HCT116 (cell line): ENCODE measurements around the gene IFIT3. TPM values are rescaled to one million over a fixed set of nuclear protein-coding genes. Genes with fewer than 3 reads are reported as not detected.

Source experiments
- ATAC-seq: fragments of 200-7000 bp; cut with Tn5 transposase; 2 replicates; pipeline ENCODE4 v1.9.1; 2020; ENCODE audit warnings: mild to moderate bottlenecking, moderate library complexity
- BruUV-seq: library from RNA; stranded (reverse); fragments of 400-500 nt; replicated peaks from 2 replicates; lab custom pipeline; 2021; lab: Mats Ljungman, UMichigan
- CTCF ChIA-PET: fragments of 300-600 bp; sonication (Branson Sonifier 250); formaldehyde crosslinking; loops from one replicate; lab custom pipeline; 2021; ENCODE audit warnings: antibody characterized with exemption; lab: Charles Lee
- POLR2A ChIA-PET: fragments of 300-600, 350-600 bp; sonication (Branson Sonifier 250); formaldehyde crosslinking; loops from one replicate; lab custom pipeline; 2021; ENCODE audit warnings: antibody characterized with exemption; lab: Charles Lee
- RAD21 ChIA-PET, 2 experiments: fragments of 300-600 bp; sonication (Branson Sonifier 250); formaldehyde crosslinking; loops; one replicate each; lab custom pipeline; 2023; ENCODE audit warnings: low total read pairs in 2 of 2; ENCODE audit not compliant: uncharacterized antibody in 2 of 2, unreplicated experiment in 2 of 2, low non-redundant PET in 1 of 2; lab: Charles Lee
- DNase-seq: peaks from one replicate; pipeline ENCODE4 v3.0.0-alpha.2; 2010; ENCODE audit warnings: low read depth, low spot score
- H2AFZ ChIP-seq: fragments of 200-600 bp; shearing (Covaris generic), sonication (generic); 2 replicates; pipeline ENCODE4 v1.6.1; 2017; ENCODE audit warnings: low read depth, mixed run types, mixed read lengths, antibody characterized with exemption, low read length; ENCODE audit not compliant: poor library complexity, severe bottlenecking
- H3K27ac ChIP-seq: 2 replicates; pipeline ENCODE4 v1.5.1; 2012; ENCODE audit warnings: low read depth, low read length
- H3K27me3 ChIP-seq: fragments of 200-600 bp; sonication (generic); 2 replicates; pipeline ENCODE4 v1.6.1; 2016; ENCODE audit warnings: mixed run types, low read length, mixed read lengths; ENCODE audit not compliant: insufficient read depth
- H3K36me3 ChIP-seq, 2 experiments: fragments of 200-500 bp in 1 of 2; fragments of 200-600 bp in 1 of 2; sonication (Bioruptor generic) in 1 of 2; sonication (generic) in 1 of 2; 2 replicates each; pipeline versions ENCODE4 v1.5.1 to v1.6.1; 2014 to 2016; ENCODE audit warnings: low read length in 2 of 2, inconsistent platforms in 1 of 2, mixed read lengths in 1 of 2, mixed run types in 1 of 2; ENCODE audit not compliant: insufficient read depth in 2 of 2, control insufficient read depth in 1 of 2
- H3K4me1 ChIP-seq, 2 experiments: fragments of 200-600 bp in 1 of 2; sonication (generic) in 1 of 2; 2 replicates each; pipeline versions ENCODE4 v1.5.1 to v1.6.1; 2012 to 2017; ENCODE audit warnings: low read length in 2 of 2, inconsistent platforms in 1 of 2, mild to moderate bottlenecking in 1 of 2, mixed read lengths in 1 of 2, mixed run types in 1 of 2, moderate library complexity in 1 of 2; ENCODE audit not compliant: insufficient read depth in 2 of 2, control insufficient read depth in 1 of 2
- H3K4me2 ChIP-seq: fragments of 200-600 bp; sonication (generic); 2 replicates; pipeline ENCODE4 v1.6.1; 2017; ENCODE audit warnings: mixed run types, low read length, mixed read lengths
- H3K4me3 ChIP-seq, 2 experiments: fragments of 200-600 bp in 1 of 2; sonication (generic) in 1 of 2; replicated peaks in 1 of 2; 2 replicates each; pipeline ENCODE4 v1.5.1; 2011 to 2016; ENCODE audit warnings: low read length in 2 of 2, control low read depth in 1 of 2, low read depth in 1 of 2, mild to moderate bottlenecking in 1 of 2, mixed read lengths in 1 of 2, mixed run types in 1 of 2
- H3K79me2 ChIP-seq: fragments of 200-600 bp; sonication (generic); 2 replicates; pipeline ENCODE4 v1.6.1; 2017; ENCODE audit warnings: mild to moderate bottlenecking, mixed run types, low read length, moderate library complexity, mixed read lengths; ENCODE audit not compliant: insufficient read depth
- H3K9ac ChIP-seq: fragments of 200-600 bp; sonication (generic); 2 replicates; pipeline ENCODE4 v1.6.1; 2016; ENCODE audit warnings: low read length, mixed read lengths
- H3K9me2 ChIP-seq: fragments of 200-600 bp; sonication (generic), shearing (Covaris generic); 2 replicates; pipeline ENCODE4 v1.6.1; 2017; ENCODE audit warnings: mixed run types, mild to moderate bottlenecking, moderate library complexity; ENCODE audit not compliant: insufficient read depth
- H3K9me3 ChIP-seq, 2 experiments: fragments of 200-500 bp in 1 of 2; fragments of 200-600 bp in 1 of 2; sonication (Bioruptor generic) in 1 of 2; sonication (generic) in 1 of 2; 2 replicates each; pipeline ENCODE4 v1.6.1; 2014 to 2017; ENCODE audit warnings: low read length in 2 of 2, mixed read lengths in 2 of 2, inconsistent platforms in 1 of 2, low read depth in 1 of 2, mild to moderate bottlenecking in 1 of 2, mixed run types in 1 of 2, moderate library complexity in 1 of 2; ENCODE audit not compliant: control insufficient read depth in 1 of 2, insufficient read depth in 1 of 2
- H4K20me1 ChIP-seq: fragments of 200-600 bp; sonication (generic), shearing (Covaris generic); 2 replicates; pipeline ENCODE4 v1.6.1; 2017; ENCODE audit warnings: mixed run types, mild to moderate bottlenecking, moderate library complexity; ENCODE audit not compliant: insufficient read depth
- EGR1 ChIP-seq: IDR thresholded peaks from 2 replicates; pipeline ENCODE4 v1.6.1; 2012; ENCODE audit warnings: low read depth
- ELF1 ChIP-seq: IDR thresholded peaks from 2 replicates; pipeline ENCODE4 v1.6.1; 2012; ENCODE audit warnings: low read depth, borderline replicate concordance
- EZH2 ChIP-seq: fragments of 200-600 bp; sonication (generic); IDR thresholded peaks from 2 replicates; pipeline ENCODE4 v1.6.1; 2017; ENCODE audit warnings: antibody characterized with exemption, mixed run types
- EZH2phosphoT487 ChIP-seq: fragments of 200-600 bp; IDR thresholded peaks from 2 replicates; pipeline ENCODE4 v1.6.1; 2018; ENCODE audit warnings: antibody characterized with exemption, borderline replicate concordance
- FOSL1 ChIP-seq: IDR thresholded peaks from 2 replicates; pipeline ENCODE4 v1.6.1; 2012; ENCODE audit warnings: low read depth
- JUND ChIP-seq: IDR thresholded peaks from 2 replicates; pipeline ENCODE4 v1.6.1; 2012
- POLR2A ChIP-seq: IDR thresholded peaks from 2 replicates; pipeline ENCODE4 v1.7.0; 2011; ENCODE audit warnings: borderline replicate concordance; ENCODE audit not compliant: insufficient read depth, insufficient read length; ENCODE audit errors: extremely low read depth
- POLR2AphosphoS5 ChIP-seq: IDR thresholded peaks from 2 replicates; pipeline ENCODE4 v1.6.1; 2011; ENCODE audit warnings: mild to moderate bottlenecking, low read depth, low read length, moderate library complexity
- RAD21 ChIP-seq: IDR thresholded peaks from 2 replicates; pipeline ENCODE4 v1.6.1; 2012; ENCODE audit warnings: low read depth, mild to moderate bottlenecking
- SIN3A ChIP-seq: IDR thresholded peaks from 2 replicates; pipeline ENCODE4 v1.6.1; 2012; ENCODE audit warnings: low read depth
- SP1 ChIP-seq: IDR thresholded peaks from 2 replicates; pipeline ENCODE4 v1.6.1; 2012; ENCODE audit warnings: low read depth
- SRF ChIP-seq: IDR thresholded peaks from 2 replicates; pipeline ENCODE4 v1.6.1; 2012; ENCODE audit warnings: low read depth
- TCF7L2 ChIP-seq: IDR thresholded peaks from 2 replicates; pipeline ENCODE4 v1.7.0; 2011; ENCODE audit warnings: borderline replicate concordance, inconsistent platforms; ENCODE audit not compliant: insufficient read depth, insufficient read length; ENCODE audit errors: extremely low read depth
- YY1 ChIP-seq: IDR thresholded peaks from 2 replicates; pipeline ENCODE4 v1.6.1; 2011; ENCODE audit warnings: low read length, low read depth, moderate library complexity, mild to moderate bottlenecking; ENCODE audit not compliant: insufficient replicate concordance; ENCODE audit errors: extremely low read depth
- ZFX ChIP-seq: fragments of 450-650 bp; IDR thresholded peaks from 2 replicates; pipeline ENCODE4 v1.6.1; 2017
- intact Hi-C: fragments of 100-400 bp; cut with micrococcal nuclease; formaldehyde crosslinking; loops from 2 replicates; pipeline ENCODE4 v1.10.0; 2022
- total RNA-seq: library from RNA; stranded (reverse); gene quantifications from one replicate; pipeline ENCODE4 v1.2.1, GENCODE V29; 2021; ENCODE audit not compliant: unreplicated experiment
- TF ChIP-seq, protein P1 (sequence below), 3 experiments: fragments of 200-600 bp in 1 of 3; sonication (generic) in 1 of 3; IDR thresholded peaks in 2 of 3; conservative IDR thresholded peaks in 1 of 3; 2 replicates each; pipeline ENCODE4 v1.5.1; 2012 to 2017; ENCODE audit warnings: low read depth in 2 of 3, low read length in 2 of 3, antibody characterized with exemption in 1 of 3, borderline replicate concordance in 1 of 3, control low read depth in 1 of 3, mild to moderate bottlenecking in 1 of 3, mixed read lengths in 1 of 3, mixed run types in 1 of 3, moderate library complexity in 1 of 3; ENCODE audit not compliant: insufficient read depth in 1 of 3
- TF ChIP-seq, protein P2 (sequence below): IDR thresholded peaks from 2 replicates; pipeline ENCODE4 v1.6.1; 2012; ENCODE audit warnings: low read depth
- TF ChIP-seq, protein P3 (sequence below): IDR thresholded peaks from 2 replicates; pipeline ENCODE4 v1.6.1; 2011; ENCODE audit warnings: mild to moderate bottlenecking, low read length, moderate library complexity; ENCODE audit not compliant: insufficient replicate concordance; ENCODE audit errors: extremely low read depth
- TF ChIP-seq, protein P4 (sequence below): IDR thresholded peaks from 2 replicates; pipeline ENCODE4 v1.6.1; 2012

IFIT3 gene
- total RNA-seq, 1 experiment from 2014 or later = 1.1 TPM

DNA sequence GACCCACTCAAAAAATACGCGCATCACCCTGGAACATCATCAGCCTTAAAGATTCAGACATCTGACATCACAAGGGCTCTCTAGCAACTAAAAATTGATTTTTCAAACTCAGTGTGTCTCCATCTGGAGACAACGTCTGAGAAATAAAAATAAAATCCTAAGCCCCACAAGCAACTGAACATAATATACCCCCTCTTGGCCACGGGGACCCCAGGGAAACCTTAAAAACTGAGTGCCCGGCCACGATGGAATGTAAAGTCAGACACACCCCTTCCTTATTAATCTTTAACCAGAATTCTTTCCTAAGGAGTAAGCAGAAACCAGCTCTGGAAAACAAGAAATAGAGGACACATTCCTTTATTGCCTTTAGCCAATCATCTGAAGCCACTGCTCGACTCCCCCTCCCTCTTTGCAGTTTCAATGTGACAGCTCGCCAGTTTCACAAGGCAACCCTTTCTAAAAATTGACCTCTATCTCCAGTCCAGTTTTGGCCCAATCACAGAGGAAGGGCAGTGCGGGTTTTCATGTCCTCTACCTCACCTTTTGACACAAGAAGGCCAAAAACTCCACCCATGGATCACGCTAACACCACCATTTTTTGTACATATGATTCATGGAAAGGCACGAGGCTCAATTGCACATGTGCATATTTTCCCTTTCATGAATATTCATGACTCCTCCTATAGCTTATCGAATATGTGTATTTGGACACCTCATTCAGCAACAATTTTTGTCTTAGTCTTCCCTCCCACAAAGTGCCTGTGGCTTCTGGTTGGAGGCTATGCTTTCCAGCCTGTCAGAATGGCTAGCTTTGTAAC, 24.2 kb downstream of the IFIT3 start:
- Histone ChIP-seq H2AFZ (peak overlapping the region; percentile 88), H4K20me1 (no peaks in the 10 kb centered on the region), H3K27me3 (no peaks in the 10 kb centered on the region), H3K4me1 (peaks cover 16 to 25% of the 10 kb centered on the region in 2 experiments), H3K79me2 (no peaks in the 10 kb centered on the region), H3K9ac (peak overlapping the region; percentile 23), H3K4me3 (peak overlapping the region in 1 of 2 experiments; percentile 19; a peak in 2 of 4 replicates), H3K9me2 (no peaks in the 10 kb centered on the region), H3K36me3 (no peaks in the 10 kb centered on the region), H3K27ac (peak overlapping the region; percentile 35; the same call in 1 of the 2 replicates), H3K4me2 (peak overlapping the region; percentile 69), H3K9me3 (no peaks in the 10 kb centered on the region)
- ChIA-PET RAD21 (interaction anchor here in 1 of 2 experiments (0.6 kb wide), 1 partner anchor 15 kb away, joined by 3 read pairs; no protein-coding TSS in a partner anchor), POLR2A (no interaction called here), CTCF (interaction anchor here (1.0 to 1.6 kb wide), 2 partner anchors 18 to 96 kb away, joined by 3 to 8 read pairs; no protein-coding TSS in a partner anchor)
- ATAC-seq (peak; percentile 79), DNase-seq (peak; percentile 24)
- intact Hi-C loops = no loop called here
- no TSS peak for BruUV-seq
- TF ChIP-seq JUND (peak; percentile 47; the same call in 1 of the 2 replicates), ELF1 (no peak), POLR2AphosphoS5 (no peak), SRF (no peak), YY1 (no peak), EZH2phosphoT487 (no peak), SP1 (peak; percentile 60), FOSL1 (peak; percentile 14; the same call in 1 of the 2 replicates), TCF7L2 (no peak), RAD21 (no peak), POLR2A (no peak), SIN3A (no peak), ZFX (no peak), EGR1 (no peak), EZH2 (no peak)
- TF ChIP-seq, protein P1, sequence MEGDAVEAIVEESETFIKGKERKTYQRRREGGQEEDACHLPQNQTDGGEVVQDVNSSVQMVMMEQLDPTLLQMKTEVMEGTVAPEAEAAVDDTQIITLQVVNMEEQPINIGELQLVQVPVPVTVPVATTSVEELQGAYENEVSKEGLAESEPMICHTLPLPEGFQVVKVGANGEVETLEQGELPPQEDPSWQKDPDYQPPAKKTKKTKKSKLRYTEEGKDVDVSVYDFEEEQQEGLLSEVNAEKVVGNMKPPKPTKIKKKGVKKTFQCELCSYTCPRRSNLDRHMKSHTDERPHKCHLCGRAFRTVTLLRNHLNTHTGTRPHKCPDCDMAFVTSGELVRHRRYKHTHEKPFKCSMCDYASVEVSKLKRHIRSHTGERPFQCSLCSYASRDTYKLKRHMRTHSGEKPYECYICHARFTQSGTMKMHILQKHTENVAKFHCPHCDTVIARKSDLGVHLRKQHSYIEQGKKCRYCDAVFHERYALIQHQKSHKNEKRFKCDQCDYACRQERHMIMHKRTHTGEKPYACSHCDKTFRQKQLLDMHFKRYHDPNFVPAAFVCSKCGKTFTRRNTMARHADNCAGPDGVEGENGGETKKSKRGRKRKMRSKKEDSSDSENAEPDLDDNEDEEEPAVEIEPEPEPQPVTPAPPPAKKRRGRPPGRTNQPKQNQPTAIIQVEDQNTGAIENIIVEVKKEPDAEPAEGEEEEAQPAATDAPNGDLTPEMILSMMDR (IDR thresholded peaks at IDR 0.05 in 2 of 3, conservative IDR thresholded peaks at IDR 0.05 in 1 of 3; ENCODE audit: borderline replicate concordance in 1 of 3, insufficient read depth in 1 of 3, low read depth in 2 of 3, low read length in 2 of 3) = no peak
- TF ChIP-seq, protein P2, sequence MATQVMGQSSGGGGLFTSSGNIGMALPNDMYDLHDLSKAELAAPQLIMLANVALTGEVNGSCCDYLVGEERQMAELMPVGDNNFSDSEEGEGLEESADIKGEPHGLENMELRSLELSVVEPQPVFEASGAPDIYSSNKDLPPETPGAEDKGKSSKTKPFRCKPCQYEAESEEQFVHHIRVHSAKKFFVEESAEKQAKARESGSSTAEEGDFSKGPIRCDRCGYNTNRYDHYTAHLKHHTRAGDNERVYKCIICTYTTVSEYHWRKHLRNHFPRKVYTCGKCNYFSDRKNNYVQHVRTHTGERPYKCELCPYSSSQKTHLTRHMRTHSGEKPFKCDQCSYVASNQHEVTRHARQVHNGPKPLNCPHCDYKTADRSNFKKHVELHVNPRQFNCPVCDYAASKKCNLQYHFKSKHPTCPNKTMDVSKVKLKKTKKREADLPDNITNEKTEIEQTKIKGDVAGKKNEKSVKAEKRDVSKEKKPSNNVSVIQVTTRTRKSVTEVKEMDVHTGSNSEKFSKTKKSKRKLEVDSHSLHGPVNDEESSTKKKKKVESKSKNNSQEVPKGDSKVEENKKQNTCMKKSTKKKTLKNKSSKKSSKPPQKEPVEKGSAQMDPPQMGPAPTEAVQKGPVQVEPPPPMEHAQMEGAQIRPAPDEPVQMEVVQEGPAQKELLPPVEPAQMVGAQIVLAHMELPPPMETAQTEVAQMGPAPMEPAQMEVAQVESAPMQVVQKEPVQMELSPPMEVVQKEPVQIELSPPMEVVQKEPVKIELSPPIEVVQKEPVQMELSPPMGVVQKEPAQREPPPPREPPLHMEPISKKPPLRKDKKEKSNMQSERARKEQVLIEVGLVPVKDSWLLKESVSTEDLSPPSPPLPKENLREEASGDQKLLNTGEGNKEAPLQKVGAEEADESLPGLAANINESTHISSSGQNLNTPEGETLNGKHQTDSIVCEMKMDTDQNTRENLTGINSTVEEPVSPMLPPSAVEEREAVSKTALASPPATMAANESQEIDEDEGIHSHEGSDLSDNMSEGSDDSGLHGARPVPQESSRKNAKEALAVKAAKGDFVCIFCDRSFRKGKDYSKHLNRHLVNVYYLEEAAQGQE = no peak
- TF ChIP-seq, protein P3, sequence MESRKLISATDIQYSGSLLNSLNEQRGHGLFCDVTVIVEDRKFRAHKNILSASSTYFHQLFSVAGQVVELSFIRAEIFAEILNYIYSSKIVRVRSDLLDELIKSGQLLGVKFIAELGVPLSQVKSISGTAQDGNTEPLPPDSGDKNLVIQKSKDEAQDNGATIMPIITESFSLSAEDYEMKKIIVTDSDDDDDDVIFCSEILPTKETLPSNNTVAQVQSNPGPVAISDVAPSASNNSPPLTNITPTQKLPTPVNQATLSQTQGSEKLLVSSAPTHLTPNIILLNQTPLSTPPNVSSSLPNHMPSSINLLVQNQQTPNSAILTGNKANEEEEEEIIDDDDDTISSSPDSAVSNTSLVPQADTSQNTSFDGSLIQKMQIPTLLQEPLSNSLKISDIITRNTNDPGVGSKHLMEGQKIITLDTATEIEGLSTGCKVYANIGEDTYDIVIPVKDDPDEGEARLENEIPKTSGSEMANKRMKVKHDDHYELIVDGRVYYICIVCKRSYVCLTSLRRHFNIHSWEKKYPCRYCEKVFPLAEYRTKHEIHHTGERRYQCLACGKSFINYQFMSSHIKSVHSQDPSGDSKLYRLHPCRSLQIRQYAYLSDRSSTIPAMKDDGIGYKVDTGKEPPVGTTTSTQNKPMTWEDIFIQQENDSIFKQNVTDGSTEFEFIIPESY = no peak
- TF ChIP-seq, protein P4, sequence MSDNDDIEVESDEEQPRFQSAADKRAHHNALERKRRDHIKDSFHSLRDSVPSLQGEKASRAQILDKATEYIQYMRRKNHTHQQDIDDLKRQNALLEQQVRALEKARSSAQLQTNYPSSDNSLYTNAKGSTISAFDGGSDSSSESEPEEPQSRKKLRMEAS = peak; percentile 72
